ENCODE measurements around the gene ENHO.
"Not testable (repeated sequence)": the region's sequence is repeated elsewhere in the genome, so short reads cannot be mapped to it uniquely, and the experiment has no call there.

DNA sequence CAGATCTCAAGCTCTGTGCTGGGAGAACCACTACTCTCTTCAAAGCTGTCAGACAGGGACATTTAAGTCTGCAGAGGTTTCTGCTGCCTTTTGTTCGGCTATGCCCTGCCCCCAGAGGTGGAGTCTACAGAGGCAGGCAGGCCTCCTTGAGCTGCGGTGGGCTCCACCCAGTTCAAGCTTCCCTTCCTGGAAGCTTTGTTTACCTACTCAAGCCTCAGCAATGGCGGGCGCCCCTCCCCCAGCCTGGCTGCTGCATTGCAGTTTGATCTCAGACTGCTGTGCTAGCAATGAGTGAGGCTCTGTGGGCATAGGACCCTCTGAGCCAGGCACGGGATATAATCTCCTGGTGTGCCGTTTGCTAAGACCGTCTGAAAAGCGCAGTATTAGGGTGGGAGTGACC is 9.3 kb upstream of the ENHO start:
- TF ChIP-seq, protein P1, sequence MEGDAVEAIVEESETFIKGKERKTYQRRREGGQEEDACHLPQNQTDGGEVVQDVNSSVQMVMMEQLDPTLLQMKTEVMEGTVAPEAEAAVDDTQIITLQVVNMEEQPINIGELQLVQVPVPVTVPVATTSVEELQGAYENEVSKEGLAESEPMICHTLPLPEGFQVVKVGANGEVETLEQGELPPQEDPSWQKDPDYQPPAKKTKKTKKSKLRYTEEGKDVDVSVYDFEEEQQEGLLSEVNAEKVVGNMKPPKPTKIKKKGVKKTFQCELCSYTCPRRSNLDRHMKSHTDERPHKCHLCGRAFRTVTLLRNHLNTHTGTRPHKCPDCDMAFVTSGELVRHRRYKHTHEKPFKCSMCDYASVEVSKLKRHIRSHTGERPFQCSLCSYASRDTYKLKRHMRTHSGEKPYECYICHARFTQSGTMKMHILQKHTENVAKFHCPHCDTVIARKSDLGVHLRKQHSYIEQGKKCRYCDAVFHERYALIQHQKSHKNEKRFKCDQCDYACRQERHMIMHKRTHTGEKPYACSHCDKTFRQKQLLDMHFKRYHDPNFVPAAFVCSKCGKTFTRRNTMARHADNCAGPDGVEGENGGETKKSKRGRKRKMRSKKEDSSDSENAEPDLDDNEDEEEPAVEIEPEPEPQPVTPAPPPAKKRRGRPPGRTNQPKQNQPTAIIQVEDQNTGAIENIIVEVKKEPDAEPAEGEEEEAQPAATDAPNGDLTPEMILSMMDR (IDR thresholded peaks at IDR 0.05) = not testable (repeated sequence)
- not testable (repeated sequence) for TF ChIP-seq POLR2A (IDR thresholded peaks at IDR 0.05)

Data from thyroid gland (tissue), 4 donors.